Endothelial cell of umbilical vein (primary cell): ENCODE data around the gene DYRK1B. TPM values are rescaled to one million over a fixed set of nuclear protein-coding genes. Genes with fewer than 3 reads are reported as not detected.

Source experiments
- BruUV-seq: library from RNA; stranded (reverse); fragments of 400-500 nt; replicated peaks from 2 replicates; lab custom pipeline; 2021; lab: Mats Ljungman, UMichigan
- CTCF ChIA-PET: fragments of 300-600, 350-600 bp; sonication (Branson Sonifier 250); formaldehyde crosslinking; loops from one replicate; lab custom pipeline; 2021; ENCODE audit warnings: antibody characterized with exemption, inconsistent platforms; lab: Charles Lee
- POLR2A ChIA-PET: fragments of 300-600, 350-600 bp; sonication (Branson Sonifier 250); formaldehyde crosslinking; loops from one replicate; lab custom pipeline; 2021; ENCODE audit warnings: antibody characterized with exemption, inconsistent platforms; lab: Charles Lee
- DNase-seq: peaks from one replicate; pipeline ENCODE4 v3.0.0-alpha.2; 2011; ENCODE audit warnings: low read depth, low spot score
- FAIRE-seq: peaks from 2 replicates; lab custom pipeline; 2011; peaks lifted over from hg19 to GRCh38; lab: Jason Lieb, UNC
- H2AFZ ChIP-seq: 2 replicates; pipeline ENCODE4 v1.6.0; 2012; ENCODE audit warnings: low read depth, low read length, control low read depth, inconsistent platforms
- H3K27ac ChIP-seq: 2 replicates; pipeline ENCODE4 v1.5.1; 2011; ENCODE audit warnings: low read depth, mild to moderate bottlenecking, control low read depth, low read length, moderate library complexity; ENCODE audit not compliant: insufficient read depth
- H3K27me3 ChIP-seq, 2 experiments: 2 replicates each; pipeline versions ENCODE4 v1.6.0 to v1.6.1; 2011; ENCODE audit warnings: low read length in 2 of 2, mixed read lengths in 1 of 2; ENCODE audit not compliant: control insufficient read depth in 2 of 2, insufficient read depth in 2 of 2
- H3K36me3 ChIP-seq, 2 experiments: 2 replicates in 1 of 2; 3 replicates in 1 of 2; pipeline ENCODE4 v1.5.1; 2011; ENCODE audit warnings: low read length in 2 of 2, mild to moderate bottlenecking in 1 of 2, moderate library complexity in 1 of 2; ENCODE audit not compliant: control insufficient read depth in 2 of 2, insufficient read depth in 2 of 2; ENCODE audit errors: extremely low read depth in 1 of 2
- H3K4me1 ChIP-seq: 3 replicates; pipeline ENCODE4 v1.5.1; 2011; ENCODE audit warnings: mild to moderate bottlenecking, low read length; ENCODE audit not compliant: control insufficient read depth, insufficient read depth; ENCODE audit errors: extremely low read depth
- H3K4me2 ChIP-seq: 2 replicates; pipeline ENCODE4 v1.6.1; 2011; ENCODE audit warnings: low read length, control low read depth, mixed read lengths; ENCODE audit not compliant: insufficient read depth
- H3K4me3 ChIP-seq, 3 experiments: fragments of 200-600 bp in 1 of 3; sonication (generic), shearing (Covaris generic) in 1 of 3; replicated peaks in 1 of 3; 2 replicates each; pipeline ENCODE4 v1.5.1; 2011 to 2016; ENCODE audit warnings: control low read depth in 3 of 3, low read length in 3 of 3, mild to moderate bottlenecking in 2 of 3, inconsistent platforms in 1 of 3, low read depth in 1 of 3, moderate library complexity in 1 of 3; ENCODE audit not compliant: insufficient read depth in 1 of 3
- H3K79me2 ChIP-seq: 2 replicates; pipeline ENCODE4 v1.6.0; 2012; ENCODE audit warnings: low read length, inconsistent platforms; ENCODE audit not compliant: control insufficient read depth, insufficient read depth
- H3K9ac ChIP-seq: replicated peaks from 2 replicates; pipeline ENCODE3; 2011; ENCODE audit warnings: low read length, control low read depth; ENCODE audit not compliant: insufficient read depth; ENCODE audit errors: extremely low read depth
- H3K9me1 ChIP-seq: replicated peaks from 3 replicates; pipeline ENCODE4 v1.6.0; 2011; ENCODE audit warnings: mild to moderate bottlenecking, low read length; ENCODE audit not compliant: control insufficient read depth, insufficient read depth; ENCODE audit errors: extremely low read depth
- H3K9me3 ChIP-seq: replicated peaks from 2 replicates; pipeline ENCODE4 v1.5.1; 2012; ENCODE audit warnings: low read length, inconsistent platforms; ENCODE audit not compliant: control insufficient read depth, insufficient read depth
- H4K20me1 ChIP-seq: replicated peaks from 2 replicates; pipeline ENCODE3; 2011; ENCODE audit warnings: mild to moderate bottlenecking, low read length; ENCODE audit not compliant: control insufficient read depth, insufficient read depth; ENCODE audit errors: extremely low read depth
- CTCF ChIP-seq, 2 donors: IDR thresholded peaks; 1 replicate in 1 of 2; 2 replicates in 1 of 2; pipeline ENCODE4 v1.5.1; 2011; ENCODE audit warnings: low read length in 2 of 2, mild to moderate bottlenecking in 2 of 2, moderate library complexity in 2 of 2, control low read depth in 1 of 2, inconsistent platforms in 1 of 2, low read depth in 1 of 2; ENCODE audit not compliant: insufficient read depth in 1 of 2; ENCODE audit errors: extremely low read depth in 1 of 2
- EZH2 ChIP-seq: IDR thresholded peaks from 2 replicates; pipeline ENCODE4 v1.6.1; 2012; ENCODE audit warnings: borderline replicate concordance, low read depth, mild to moderate bottlenecking, moderate library complexity, low read length, inconsistent platforms; ENCODE audit not compliant: severe bottlenecking
- FOS ChIP-seq: IDR thresholded peaks from 2 replicates; pipeline ENCODE4 v1.6.1; 2011; ENCODE audit warnings: mild to moderate bottlenecking, low read length, moderate library complexity, borderline replicate concordance; ENCODE audit not compliant: insufficient read depth
- GATA2 ChIP-seq: IDR thresholded peaks from 2 replicates; pipeline ENCODE4 v1.7.0; 2011; ENCODE audit warnings: low read depth, mild to moderate bottlenecking, moderate library complexity, mixed read lengths, low read length; ENCODE audit not compliant: insufficient read length, insufficient read depth
- JUN ChIP-seq: IDR thresholded peaks from 2 replicates; pipeline ENCODE4 v1.6.1; 2011; ENCODE audit warnings: borderline replicate concordance, low read depth; ENCODE audit not compliant: insufficient read length, insufficient read depth
- MAX ChIP-seq: IDR thresholded peaks from 2 replicates; pipeline ENCODE4 v1.6.1; 2011; ENCODE audit not compliant: insufficient read depth, insufficient read length
- MYC ChIP-seq: IDR thresholded peaks from one replicate; pipeline ENCODE4 v1.6.1; 2011; ENCODE audit warnings: mild to moderate bottlenecking, low read depth, low read length
- POLR2A ChIP-seq: IDR thresholded peaks from 2 replicates; pipeline ENCODE4 v1.6.1; 2012; ENCODE audit warnings: low read depth, mild to moderate bottlenecking, control low read depth, low read length
- POLR2AphosphoS5 ChIP-seq: IDR thresholded peaks from 2 replicates; pipeline ENCODE4 v1.6.1; 2012; ENCODE audit warnings: low read depth, mild to moderate bottlenecking, control low read depth, low read length, moderate library complexity; ENCODE audit not compliant: insufficient read depth
- dilution Hi-C: fragments of 300-500 bp; cut with MboI; formaldehyde crosslinking; loops from one replicate; pipeline ENCODE4 v1.15.0; 2019; ENCODE audit warnings: low sequenced_read_pairs; ENCODE audit not compliant: extremely low pct_ligation_motif_present
- intact Hi-C: fragments of 100-400 bp; cut with micrococcal nuclease; formaldehyde crosslinking; loops from one replicate; pipeline ENCODE4 v1.10.0; 2022
- polyA plus RNA-seq, 4 experiments: library from polyadenylated mRNA; depleted of rRNA in 3 of 4; stranded (reverse) in 3 of 4; unstranded in 1 of 4; fragments of >200 nt; gene quantifications; 2 replicates each; pipeline versions ENCODE4 v1.2.1 to v1.2.3, GENCODE V29; 2011 to 2012; ENCODE audit warnings: missing spikeins in 1 of 4
- total RNA-seq: library from RNA; stranded (reverse); gene quantifications from 2 replicates; pipeline ENCODE4 v1.2.3, GENCODE V29; 2021

The DYRK1B gene
- total and polyA plus RNA-seq, 2 donors (not counting 3 experiments of a cell fraction or from before 2014, with no cell fraction given): 17.7 to 30.8 TPM

- no peak for DNase-seq
- H3K9ac ChIP-seq: no peak overlapping the region
- no TSS peak for BruUV-seq
- TF ChIP-seq MYC: no peak
- H3K4me3 ChIP-seq: no peak overlapping the region
- H2AFZ ChIP-seq: no peak overlapping the region
- H3K79me2 ChIP-seq: no peaks in the 10 kb centered on the region
- ChIA-PET POLR2A (no interaction called here), CTCF (no interaction called here)
- dilution Hi-C loops: no loop called here
- no peaks in the 10 kb centered on the region for H3K36me3 ChIP-seq
- no peaks in the 10 kb centered on the region for H3K4me1 ChIP-seq
- no peaks in the 10 kb centered on the region for H3K9me3 ChIP-seq
- no peaks in the 10 kb centered on the region for H3K9me1 ChIP-seq
- H3K27ac ChIP-seq: no peak overlapping the region
- H4K20me1 ChIP-seq: no peaks in the 10 kb centered on the region
- intact Hi-C loops: no loop called here
- FAIRE-seq: no peak
- H3K27me3 ChIP-seq: peaks cover 0 to 5% of the 10 kb centered on the region in 2 experiments
- peak overlapping the region; percentile 24 for H3K4me2 ChIP-seq
These were observed 24.6 kb upstream of the DYRK1B start for GRCh38 chr19:39858541-39858940.

- dilution Hi-C loops (no loop called here), intact Hi-C loops (no loop called here)
- no peaks in the 10 kb centered on the region for H3K79me2 ChIP-seq
- FAIRE-seq (no peak), DNase-seq (no peak)
- no peaks in the 10 kb centered on the region for H3K4me1 ChIP-seq
- no peak overlapping the region for H3K9ac ChIP-seq
- no TSS peak for BruUV-seq
- H3K27ac ChIP-seq: no peak overlapping the region
- H4K20me1 ChIP-seq: no peaks in the 10 kb centered on the region
- no peaks in the 10 kb centered on the region for H3K36me3 ChIP-seq
- no peak overlapping the region for H3K4me3 ChIP-seq
- no peaks in the 10 kb centered on the region for H3K9me3 ChIP-seq
- no peak for TF ChIP-seq GATA2
- no peak for TF ChIP-seq MYC
- TF ChIP-seq FOS: no peak
- no peak for TF ChIP-seq EZH2
- no peak for TF ChIP-seq MAX
- TF ChIP-seq CTCF (IDR thresholded peaks at IDR 0.05; ENCODE audit: extremely low read depth in 1 of 2, insufficient read depth in 1 of 2, low read depth in 1 of 2, low read length in 2 of 2): no peak
- no peak for TF ChIP-seq JUN
- no peak for TF ChIP-seq POLR2AphosphoS5
- no peak for TF ChIP-seq POLR2A
- H3K4me2 ChIP-seq: no peak overlapping the region
- ChIA-PET CTCF (no interaction called here), POLR2A (no interaction called here)
- H3K27me3 ChIP-seq: no peaks in the 10 kb centered on the region
- H3K9me1 ChIP-seq: no peaks in the 10 kb centered on the region
- no peak overlapping the region for H2AFZ ChIP-seq
These were observed 18.9 kb upstream of the DYRK1B start for GRCh38 chr19:39852882-39853281.
